ENCODE results near the gene CD58.

Gene CD58

GRCh38 chr1:116465845-116466685, 104.8 kb downstream of the CD58 start:
- no peak for DNase-seq

DNA sequence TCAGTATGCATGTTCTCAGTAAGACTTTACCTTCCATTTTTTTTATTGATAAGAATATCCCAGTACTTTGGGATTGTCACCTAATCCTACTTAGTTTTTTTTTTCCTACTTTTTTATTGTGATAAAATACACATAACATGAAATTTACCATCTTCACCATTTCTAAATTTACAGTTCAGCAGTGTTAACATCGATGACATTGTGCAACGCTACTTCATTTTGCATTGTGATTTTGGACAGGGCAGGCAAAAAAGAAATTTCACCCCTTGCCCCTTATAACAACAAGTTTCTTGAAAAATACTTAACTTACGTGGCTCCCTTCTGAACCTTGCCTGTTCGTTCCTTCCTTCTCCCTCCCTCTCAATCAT, 105.4 kb downstream of the CD58 start:
- no peak for DNase-seq

Measured in NCI-H345 (cell line).